ENCODE data around the gene HID1.

- TF ChIP-seq POLR2AphosphoS5 (IDR thresholded peaks at IDR 0.05; ENCODE audit: low read depth), result no peak
- TF ChIP-seq CTCF (conservative IDR thresholded peaks at IDR 0.05; ENCODE audit: low read depth in 2 of 2), result peak in 1 of 2 experiments; percentile 22; a peak in 1 of 4 replicates
- TF ChIP-seq CREB1 (CRISPR knock-in tag; IDR thresholded peaks at IDR 0.05; ENCODE audit: low read depth), result no peak
- TF ChIP-seq EZH2 (IDR thresholded peaks at IDR 0.05; ENCODE audit: low read depth, unreplicated experiment), result no peak
- no peak for TF ChIP-seq EZH2phosphoT487 (IDR thresholded peaks at IDR 0.05; ENCODE audit: unreplicated experiment)
- no peak for TF ChIP-seq JUNB (IDR thresholded peaks at IDR 0.05; ENCODE audit: unreplicated experiment)
- TF ChIP-seq ETS1 (IDR thresholded peaks at IDR 0.05), result no peak
These were observed 38.3 kb upstream of the HID1 start for GRCh38 chr17:75010683-75011400.

All from GM23338 (cell line).